Posterior cingulate gyrus (tissue), 11 donors: ENCODE data around the gene KLHL9.
"Not testable (repeated sequence)": the region's sequence is repeated elsewhere in the genome, so short reads cannot be mapped to it uniquely, and the experiment has no call there.

Experiments
- DNase-seq, 10 donors: peaks; one replicate each; pipeline versions ENCODE4 v3.0.0 to v3.0.0-alpha.2; 2020 to 2021; ENCODE audit warnings: mixed read lengths in 3 of 10
- intact Hi-C: fragments of 100-400 bp; cut with DNase I; formaldehyde crosslinking; loops from one replicate; pipeline ENCODE4 v1.15.1; 2023

Gene KLHL9, protein sequence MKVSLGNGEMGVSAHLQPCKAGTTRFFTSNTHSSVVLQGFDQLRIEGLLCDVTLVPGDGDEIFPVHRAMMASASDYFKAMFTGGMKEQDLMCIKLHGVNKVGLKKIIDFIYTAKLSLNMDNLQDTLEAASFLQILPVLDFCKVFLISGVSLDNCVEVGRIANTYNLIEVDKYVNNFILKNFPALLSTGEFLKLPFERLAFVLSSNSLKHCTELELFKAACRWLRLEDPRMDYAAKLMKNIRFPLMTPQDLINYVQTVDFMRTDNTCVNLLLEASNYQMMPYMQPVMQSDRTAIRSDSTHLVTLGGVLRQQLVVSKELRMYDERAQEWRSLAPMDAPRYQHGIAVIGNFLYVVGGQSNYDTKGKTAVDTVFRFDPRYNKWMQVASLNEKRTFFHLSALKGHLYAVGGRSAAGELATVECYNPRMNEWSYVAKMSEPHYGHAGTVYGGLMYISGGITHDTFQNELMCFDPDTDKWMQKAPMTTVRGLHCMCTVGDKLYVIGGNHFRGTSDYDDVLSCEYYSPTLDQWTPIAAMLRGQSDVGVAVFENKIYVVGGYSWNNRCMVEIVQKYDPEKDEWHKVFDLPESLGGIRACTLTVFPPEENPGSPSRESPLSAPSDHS

DNA sequence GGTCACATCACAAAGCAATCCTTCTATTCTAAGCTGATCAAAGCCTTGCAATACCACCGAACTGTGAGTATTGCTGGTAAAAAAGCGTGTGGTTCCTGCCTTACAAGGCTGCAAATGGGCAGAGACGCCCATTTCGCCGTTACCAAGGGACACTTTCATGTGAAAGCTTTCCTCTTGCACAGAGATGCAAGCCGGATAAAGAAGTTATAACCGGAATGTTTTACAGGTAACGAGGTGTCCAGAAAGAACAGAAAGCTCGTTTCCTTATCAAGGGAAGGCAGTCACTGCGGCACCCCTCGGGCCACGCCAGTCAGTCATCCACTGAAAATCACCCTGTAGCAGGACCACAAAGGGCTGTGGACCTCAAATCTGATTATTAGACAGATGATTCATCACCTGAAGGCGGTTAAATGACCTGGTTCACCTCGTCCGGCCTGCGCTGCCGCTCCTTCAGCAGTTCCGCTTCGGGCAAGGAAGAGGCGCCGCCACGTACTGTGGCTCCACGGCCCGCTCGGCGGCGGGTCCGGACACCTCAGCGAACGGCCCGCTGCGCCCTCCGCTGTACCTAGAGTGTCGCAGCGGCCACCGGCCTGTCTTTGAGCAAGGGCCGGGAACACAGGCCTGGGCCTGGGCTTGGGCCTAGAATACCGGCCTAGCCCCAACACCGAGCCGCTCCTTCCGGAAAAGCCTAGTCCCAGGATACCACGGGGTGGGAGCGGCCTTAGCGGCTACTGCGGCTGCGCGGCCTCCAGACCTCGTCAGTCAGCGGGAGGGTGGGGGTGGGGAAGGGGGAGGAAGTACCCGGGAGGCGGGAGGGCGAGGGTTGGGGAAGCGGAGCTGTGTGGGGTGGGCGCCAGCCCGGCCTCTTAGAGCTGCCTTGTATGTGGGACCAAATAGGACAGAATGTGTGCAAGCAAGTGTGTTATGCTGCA, at the start of gene KLHL9:
Gene KLHL9 (minus strand): TSS at position 704 of the 932 bp plus-strand sequence. CDS start 545 bp downstream, at position 159.
- peak; percentile 86 to 99 (median 92) for DNase-seq
- intact Hi-C loops: loop anchor here (5.0 kb wide), 1 partner anchor 467 kb away; the partner anchor contains the start of gene MTAP

DNA sequence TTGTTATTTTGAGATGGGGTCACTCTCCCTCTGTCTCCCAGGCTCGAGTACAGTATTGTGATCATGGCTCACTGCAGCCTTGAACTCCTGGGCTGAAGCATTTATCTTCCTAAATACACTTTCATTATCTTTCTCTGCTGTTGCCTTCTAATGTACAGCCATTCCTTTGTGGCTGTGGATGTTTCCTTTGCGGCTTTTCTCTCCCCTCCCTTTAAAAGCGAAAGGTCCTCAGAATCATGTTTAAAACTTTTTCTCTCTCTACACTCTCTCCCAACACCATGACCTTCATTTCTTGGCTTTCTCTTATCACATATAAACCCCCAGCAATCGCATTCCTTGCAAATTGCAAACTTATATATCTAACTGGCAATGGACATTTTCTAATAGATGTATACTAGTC, 48.4 kb upstream of the KLHL9 start:
- DNase-seq: no peak
- intact Hi-C loops: no loop called here

DNA sequence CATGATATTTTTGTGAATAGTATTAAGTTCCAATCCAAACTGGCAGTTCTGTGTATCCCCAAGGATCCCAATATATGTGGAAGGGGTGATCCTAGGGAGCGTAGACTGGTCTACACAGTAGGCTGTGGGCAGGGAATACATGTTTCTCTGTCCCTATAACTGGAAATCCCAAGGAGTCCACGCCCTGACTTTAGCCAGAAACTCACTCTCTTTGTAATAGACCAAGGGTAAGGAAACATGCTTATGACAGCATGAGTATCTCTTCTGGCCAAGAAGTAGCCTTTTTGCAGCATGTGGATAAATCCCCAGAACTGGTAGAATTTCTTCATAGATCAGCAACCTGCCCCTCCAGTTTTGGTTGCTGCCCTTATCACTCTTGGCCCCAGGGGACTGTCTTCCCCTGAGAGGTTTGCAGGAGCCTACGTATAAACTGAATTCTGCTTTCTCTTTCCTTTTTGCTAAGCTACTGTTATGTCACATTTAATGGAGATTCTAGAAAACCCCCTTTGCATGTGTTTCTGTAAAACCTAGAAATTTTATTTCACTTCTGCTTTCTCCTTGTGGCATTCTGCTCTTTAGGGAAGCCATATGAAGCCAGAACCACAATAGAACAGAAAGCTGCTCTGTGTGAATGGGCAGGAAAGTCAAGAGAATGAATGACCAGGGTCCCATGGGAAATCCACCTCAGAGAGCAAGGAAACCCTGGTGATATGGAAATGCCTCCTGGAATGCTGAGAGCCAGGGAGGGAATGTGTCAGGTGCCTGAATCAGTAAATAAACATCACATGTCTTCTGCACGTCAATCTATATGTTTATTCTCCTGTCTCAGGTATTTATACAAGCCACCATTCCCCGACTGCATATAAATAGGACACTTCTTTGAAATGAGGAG, 46.5 kb upstream of the KLHL9 start:
- no peak for DNase-seq
- intact Hi-C loops: no loop called here

DNA sequence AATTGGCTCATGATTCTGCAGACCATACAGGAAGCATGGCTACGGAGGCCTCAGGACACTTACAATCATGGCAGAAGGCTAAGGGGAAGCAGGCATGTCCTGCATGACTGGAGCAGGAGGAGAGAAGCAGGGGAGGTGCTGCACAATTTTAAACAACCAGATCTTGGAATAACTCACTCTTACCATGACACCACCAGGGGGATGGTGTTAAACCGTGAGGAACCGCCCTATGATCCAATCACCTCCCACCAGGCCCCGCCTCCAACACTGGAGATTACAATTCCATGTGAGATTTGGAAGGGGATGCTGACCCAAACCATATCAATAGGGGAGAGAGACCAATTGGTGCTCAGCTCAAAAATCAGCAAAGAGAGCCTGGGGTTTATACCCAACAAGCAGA, 36.3 kb upstream of the KLHL9 start:
- intact Hi-C loops: not testable (repeated sequence)
- peak in 1 of 10 donors; percentile 28 for DNase-seq

DNA sequence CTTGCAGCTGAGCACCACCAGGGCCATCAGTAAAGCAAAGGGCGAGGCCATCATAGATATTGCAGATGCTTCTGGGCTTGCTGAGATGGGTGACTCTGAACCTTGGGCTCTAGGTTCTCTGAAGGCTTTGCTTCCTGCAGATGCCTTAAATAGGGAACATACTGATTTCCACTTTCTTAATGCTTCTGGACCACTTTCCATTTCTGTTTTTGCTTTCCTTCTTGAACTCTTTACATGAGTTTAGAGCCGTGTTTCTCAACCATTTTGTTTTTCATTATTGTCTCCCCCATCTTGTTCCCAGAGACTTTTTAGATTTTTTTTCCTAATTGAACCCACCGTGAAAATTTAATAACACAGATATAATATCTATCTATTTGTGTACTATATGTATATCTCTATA, 32.8 kb upstream of the KLHL9 start, which contains the start of gene IFNA13:
Gene IFNA13 (minus strand): TSS at position 101 of the 400 bp plus-strand sequence. CDS start 47 bp downstream, at position 54.
- intact Hi-C loops: no loop called here
- DNase-seq: no peak

DNA sequence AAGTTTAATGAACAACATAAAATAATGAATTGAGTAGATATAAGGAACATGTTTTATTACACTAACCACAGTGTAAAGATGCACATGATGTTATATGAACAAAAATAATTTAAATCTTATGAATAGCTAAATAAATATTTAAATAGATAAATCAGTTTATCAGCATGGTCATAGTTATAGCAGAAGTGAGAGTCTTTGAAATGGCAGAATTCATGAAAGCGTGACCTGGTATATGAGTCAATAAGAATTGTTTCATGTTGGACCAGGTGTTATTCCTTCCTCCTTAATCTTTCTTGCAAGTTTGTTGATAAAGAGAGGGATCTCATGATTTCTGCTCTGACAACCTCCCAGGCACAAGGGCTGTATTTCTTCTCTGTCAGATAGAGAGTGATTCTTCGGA, 32.0 kb upstream of the KLHL9 start:
- intact Hi-C loops, DNase-seq: not testable (repeated sequence)

DNA sequence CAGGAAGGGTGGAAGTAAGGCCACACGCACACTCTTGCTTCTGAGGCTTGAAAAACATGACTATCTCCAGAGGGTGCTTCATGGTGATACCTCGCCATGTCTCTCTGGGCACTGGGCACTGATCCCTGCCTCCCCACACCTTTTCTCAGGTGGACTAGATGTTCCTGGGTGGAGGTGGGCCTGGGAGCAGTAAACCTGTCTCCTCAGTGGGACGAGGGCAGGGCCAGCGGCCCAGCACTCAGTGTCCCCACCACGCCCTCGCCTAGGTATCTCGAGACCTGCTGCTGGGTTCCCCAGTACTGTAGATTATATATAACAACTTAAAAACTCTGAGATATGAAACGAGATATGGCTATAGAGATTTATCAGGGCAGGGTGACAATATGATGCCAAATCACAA, 27.1 kb upstream of the KLHL9 start:
- intact Hi-C loops: no loop called here
- peak in 1 of 10 donors; percentile 70 for DNase-seq

DNA sequence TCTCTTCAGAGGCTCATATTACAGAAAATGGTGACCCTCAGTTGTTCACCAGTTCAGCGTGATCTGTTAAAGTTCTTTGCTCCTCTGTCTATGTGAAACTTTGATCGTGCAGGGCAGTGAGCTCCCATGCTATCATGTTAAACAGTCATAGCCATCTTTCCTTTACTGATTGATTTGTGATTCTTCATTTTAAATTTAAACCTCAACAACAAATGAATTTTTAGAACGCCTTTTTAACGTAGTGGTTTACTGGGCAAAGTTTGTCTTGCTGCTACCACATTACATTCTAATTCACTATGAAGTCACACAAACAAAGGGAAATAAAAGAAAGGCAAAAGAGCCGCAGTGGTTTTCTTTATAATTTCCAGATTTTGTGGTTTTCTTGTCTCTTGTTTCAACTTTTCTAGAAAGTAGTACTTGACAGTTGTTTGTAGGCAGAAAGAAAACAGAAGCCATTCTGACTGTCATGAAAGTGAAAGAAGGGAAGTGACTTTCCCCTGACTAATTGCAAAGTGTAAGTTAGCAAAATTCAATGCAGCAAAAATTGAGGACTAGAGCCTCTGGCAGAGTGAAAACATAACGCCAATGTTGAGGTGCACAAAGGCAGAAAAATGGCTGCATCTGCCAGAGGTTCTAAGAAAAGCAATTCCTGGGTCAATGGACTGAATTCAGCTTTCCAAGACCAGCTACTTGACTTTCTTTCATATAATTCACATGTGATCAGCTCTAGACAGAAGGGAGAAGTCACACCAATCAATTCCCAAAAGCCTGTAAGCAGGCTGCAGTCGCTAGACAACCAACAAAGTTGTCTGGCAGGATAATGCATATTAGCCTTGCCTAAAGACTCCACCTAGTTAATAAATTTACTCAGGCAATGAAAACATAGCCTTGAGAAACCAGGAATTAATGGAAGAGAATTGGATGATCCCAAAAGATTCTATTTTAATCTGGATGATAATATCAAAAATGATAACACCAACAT, 22.6 kb upstream of the KLHL9 start:
- DNase-seq: no peak
- intact Hi-C loops: no loop called here

DNA sequence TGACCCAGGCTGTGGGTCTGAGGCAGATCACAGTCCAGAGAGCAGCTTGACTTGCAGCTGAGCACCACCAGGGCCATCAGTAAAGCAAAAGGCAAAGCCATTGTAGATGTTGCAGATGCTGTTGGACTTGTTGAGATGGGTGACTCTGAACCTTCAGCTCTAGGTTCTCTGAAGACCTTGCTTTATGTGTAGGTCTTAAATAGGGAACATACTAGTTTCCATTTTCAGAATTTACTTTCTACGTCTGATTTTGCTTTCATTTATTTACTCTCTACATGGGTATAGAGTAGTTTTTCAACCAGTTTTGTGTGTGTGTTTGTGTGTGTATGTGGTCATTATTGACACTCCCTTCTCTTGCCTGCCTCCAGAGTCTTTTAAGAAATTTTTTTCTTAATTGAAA, 15.6 kb upstream of the KLHL9 start, which contains the start of gene IFNA6:
Gene IFNA6 (minus strand): TSS at position 101 of the 400 bp plus-strand sequence. CDS start 0 bp downstream, at position 101.
- intact Hi-C loops: no loop called here
- DNase-seq: no peak

DNA sequence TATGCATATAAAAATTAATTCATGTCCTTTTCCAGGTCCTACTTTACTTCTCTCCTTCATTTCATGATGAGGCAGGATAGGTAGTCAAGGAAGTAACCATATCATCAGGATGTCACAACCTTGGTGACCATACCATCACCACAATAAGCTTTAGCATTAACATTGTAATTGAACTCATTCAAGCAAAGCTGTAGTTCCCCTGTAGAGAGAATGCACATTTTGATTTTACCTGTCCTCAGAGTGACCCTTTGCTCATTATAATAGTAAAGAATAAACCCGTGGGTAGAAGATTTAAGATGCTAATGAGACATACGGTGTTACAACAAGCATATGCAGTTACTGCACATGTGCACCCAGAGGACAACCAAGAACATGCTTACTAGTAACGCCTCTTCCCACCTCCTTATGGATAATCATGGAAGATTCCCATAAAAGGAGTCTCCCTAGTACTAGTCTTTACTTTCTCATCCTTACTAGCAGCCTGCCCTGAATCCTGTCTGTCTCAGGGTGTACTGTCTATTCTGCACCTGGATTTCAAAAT, 13.3 kb upstream of the KLHL9 start:
- intact Hi-C loops: no loop called here

DNA sequence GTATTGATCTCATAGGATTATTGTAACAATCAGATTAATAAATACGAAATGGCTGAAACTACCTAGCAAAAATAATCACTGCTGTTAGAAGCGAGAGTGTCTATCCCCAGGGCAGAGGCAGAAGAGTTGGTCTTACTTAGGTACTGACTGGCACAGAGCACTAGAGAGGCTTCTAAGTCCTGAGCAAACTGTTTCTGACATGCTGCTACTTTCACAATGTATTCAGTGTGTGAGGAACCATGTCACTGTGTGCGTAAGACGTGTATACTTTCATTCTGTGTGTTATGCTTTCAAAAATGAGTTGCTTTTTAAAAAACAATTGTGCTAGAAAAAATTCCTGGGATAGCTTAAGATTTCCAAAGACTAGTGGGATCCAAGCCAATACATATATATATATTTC, 5.5 kb upstream of the KLHL9 start:
- intact Hi-C loops: no loop called here

More for the DNA sequence above, 13.3 kb upstream of the KLHL9 start:
- DNase-seq: no peak

DNA sequence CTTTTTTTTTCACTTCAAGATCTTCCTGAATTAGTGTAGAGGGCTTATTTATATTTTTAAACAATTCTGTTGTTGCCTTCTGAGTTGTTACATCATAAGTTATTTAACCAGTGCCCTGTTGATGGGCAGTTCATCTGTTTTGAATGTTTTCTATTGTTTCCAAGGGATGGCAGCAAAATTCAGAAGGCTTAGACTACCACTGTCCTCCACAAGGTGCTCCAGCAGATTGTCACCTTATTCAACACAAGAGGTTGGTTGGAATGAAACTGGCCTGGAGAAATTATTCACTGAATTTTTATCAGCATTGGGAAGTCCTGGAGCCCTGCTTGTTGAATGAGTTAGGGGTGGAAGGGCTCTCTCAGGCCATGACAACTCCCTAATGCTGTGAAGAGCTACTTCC, 1.3 kb upstream of the KLHL9 start:
- intact Hi-C loops: loop anchor here (5.0 kb wide), 1 partner anchor 466 kb away; the partner anchor contains the start of gene MTAP
- no peak for DNase-seq

More for the DNA sequence above, 5.5 kb upstream of the KLHL9 start:
- no peak for DNase-seq

DNA sequence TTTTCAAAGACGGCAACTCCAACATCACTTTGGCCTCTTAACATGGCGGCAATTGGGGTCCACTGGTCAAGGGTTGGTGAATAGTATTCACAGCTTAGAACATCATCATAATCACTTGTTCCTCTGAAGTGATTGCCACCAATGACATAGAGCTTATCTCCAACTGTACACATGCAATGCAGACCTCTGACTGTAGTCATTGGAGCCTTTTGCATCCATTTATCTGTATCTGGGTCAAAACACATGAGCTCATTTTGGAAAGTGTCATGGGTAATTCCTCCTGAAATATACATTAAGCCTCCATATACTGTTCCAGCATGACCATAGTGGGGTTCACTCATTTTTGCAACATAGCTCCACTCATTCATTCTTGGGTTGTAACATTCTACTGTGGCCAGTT, 2.0 kb downstream of the KLHL9 start:
- intact Hi-C loops: no loop called here
- DNase-seq: no peak

DNA sequence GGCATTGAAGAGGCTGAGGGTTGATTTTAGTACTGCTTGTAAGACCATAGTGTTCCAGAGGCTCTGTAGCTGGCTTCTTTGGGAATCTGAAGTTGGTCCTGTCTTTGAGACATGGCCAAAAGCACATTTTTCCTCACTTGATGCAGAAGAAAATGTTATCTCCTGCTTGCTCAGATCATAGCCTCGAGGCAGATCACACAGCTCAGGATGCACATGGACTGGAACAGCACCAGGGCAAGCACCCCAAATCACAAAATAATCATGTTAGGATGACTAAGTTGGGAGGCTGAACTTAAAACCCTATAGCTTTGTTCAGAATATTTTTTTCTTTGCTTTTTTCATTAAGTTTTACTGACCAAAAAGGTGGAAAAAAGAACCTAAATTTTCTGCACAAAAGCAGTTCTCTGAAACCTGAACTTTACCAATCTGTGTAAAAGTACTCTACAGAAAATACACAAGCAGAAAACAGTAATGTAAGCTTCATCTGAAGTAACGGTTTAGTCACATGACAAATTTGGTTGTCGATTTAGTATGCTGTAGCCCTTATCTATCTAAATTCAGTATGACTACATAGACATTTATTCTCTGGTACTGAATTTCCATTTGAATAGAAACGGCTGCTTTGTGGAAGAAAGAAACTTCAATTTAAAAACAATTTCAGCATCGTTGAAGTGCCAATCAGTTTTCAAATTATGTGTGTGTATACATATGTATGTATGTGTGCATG, 3.4 kb downstream of the KLHL9 start:
- intact Hi-C loops: no loop called here
- DNase-seq: no peak

DNA sequence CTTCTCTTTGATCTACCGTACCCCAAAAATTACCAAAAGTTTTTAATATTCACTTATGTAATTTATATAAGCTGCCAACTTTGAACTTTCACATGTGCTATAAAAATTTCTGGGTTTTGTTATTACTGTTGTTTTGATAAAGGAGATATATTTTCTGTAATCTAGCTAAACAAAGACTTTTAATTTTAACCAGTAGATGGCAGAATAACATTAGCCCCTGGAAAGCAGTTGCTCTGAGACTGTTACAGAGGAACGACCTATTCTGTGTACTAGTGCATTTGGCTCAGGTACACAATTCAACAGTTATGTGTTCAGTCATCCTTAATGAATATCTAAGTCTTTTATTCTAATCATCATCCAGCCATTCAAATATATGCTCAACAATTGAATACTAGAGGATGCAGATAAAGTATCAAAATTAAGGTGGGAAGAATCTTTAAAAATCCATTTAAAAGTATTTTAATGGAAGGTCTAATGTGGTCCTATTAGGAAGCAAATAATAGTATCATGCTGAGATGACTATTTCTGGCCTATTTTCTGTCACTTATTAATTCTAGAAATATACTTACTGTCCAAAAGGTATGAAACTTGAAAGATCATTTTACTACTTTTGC, 8.6 kb downstream of the KLHL9 start:
- intact Hi-C loops: loop anchor here (1.0 to 10.0 kb wide), 4 partner anchors 70 to 458 kb away; no protein-coding TSS in a partner anchor

DNA sequence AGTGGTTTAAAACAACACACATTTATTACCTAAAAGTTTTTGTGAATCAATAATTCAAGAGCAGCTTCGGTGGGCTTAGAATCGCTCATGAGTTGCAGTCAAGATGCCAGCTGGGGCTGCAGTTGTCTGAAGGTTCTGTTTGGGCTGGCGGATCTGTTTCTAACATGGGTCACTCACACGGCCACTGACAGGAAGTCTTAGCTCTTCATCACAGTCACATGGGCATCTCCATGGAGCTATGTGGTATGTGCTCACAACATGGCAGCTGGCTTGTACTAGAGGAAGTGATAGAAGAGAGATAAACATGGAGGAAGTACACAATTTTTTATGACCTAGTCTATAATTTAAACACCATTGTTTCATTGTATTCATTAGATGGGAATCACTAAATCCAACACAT, 11.2 kb downstream of the KLHL9 start:
- DNase-seq: no peak
- intact Hi-C loops: loop anchor here (10.0 kb wide), 1 partner anchor 461 kb away; no protein-coding TSS in a partner anchor

More for the DNA sequence above, 8.6 kb downstream of the KLHL9 start:
- no peak for DNase-seq
